Suprapubic skin (tissue), 4 donors: ENCODE data around the gene ZMYND15. TPM values are rescaled to one million over a fixed set of nuclear protein-coding genes. Genes with fewer than 3 reads are reported as not detected.
"Not testable (repeated sequence)": the region's sequence is repeated elsewhere in the genome, so short reads cannot be mapped to it uniquely, and the experiment has no call there.

Experiments used
- DNase-seq, 2 donors: peaks; one replicate each; pipeline ENCODE4 v3.0.0-alpha.2; 2019; ENCODE audit warnings: low spot score in 2 of 2
- H3K27ac ChIP-seq: fragments of 200-600 bp; sonication (generic); one replicate; pipeline ENCODE4 v1.5.1; 2019
- H3K27me3 ChIP-seq: fragments of 200-600 bp; sonication (generic); one replicate; pipeline ENCODE4 v1.5.1; 2019
- H3K36me3 ChIP-seq: fragments of 200-600 bp; sonication (generic); one replicate; pipeline ENCODE4 v1.5.1; 2019
- H3K4me1 ChIP-seq: fragments of 200-600 bp; sonication (generic); one replicate; pipeline ENCODE4 v1.5.1; 2019
- H3K4me3 ChIP-seq: fragments of 200-600 bp; sonication (generic); one replicate; pipeline ENCODE4 v1.5.1; 2019; ENCODE audit warnings: mild to moderate bottlenecking
- H3K9me3 ChIP-seq: fragments of 200-600 bp; sonication (generic); one replicate; pipeline ENCODE4 v1.5.1; 2019
- CTCF ChIP-seq, 2 donors: fragments of 200-600 bp in 1 of 2; fragments of 450-650 bp in 1 of 2; sonication (generic) in 1 of 2; IDR thresholded peaks; one replicate each; pipeline ENCODE4 v1.5.1; 2016 to 2019; ENCODE audit warnings: antibody characterized with exemption in 2 of 2, mild to moderate bottlenecking in 1 of 2, moderate library complexity in 1 of 2
- EP300 ChIP-seq: sonication (generic); formaldehyde crosslinking; IDR thresholded peaks from one replicate; pipeline ENCODE4 v1.6.1; 2017; ENCODE audit warnings: antibody characterized with exemption
- POLR2A ChIP-seq, 2 donors: fragments of 450-650 bp; IDR thresholded peaks; one replicate each; pipeline ENCODE4 v1.6.1; 2017; ENCODE audit warnings: antibody characterized with exemption in 2 of 2, mild to moderate bottlenecking in 2 of 2, moderate library complexity in 2 of 2
- POLR2AphosphoS5 ChIP-seq, 3 donors: sonication (generic); formaldehyde crosslinking; IDR thresholded peaks; one replicate each; pipeline ENCODE4 v1.6.1; 2017; ENCODE audit warnings: antibody characterized with exemption in 3 of 3
- WGBS: methylation state at CpG from one replicate; pipeline ENCODE4 v1.1.5; 2018; 5-methylcytosine and 5-hydroxymethylcytosine counted together
- total RNA-seq, 4 donors: library from RNA; depleted of rRNA; stranded (reverse); fragments of >200 nt; gene quantifications; one replicate each; pipeline ENCODE4 v1.1.0, GENCODE V29; 2016

Gene ZMYND15
- total RNA-seq, 4 donors from 2014 or later, result 0.40 to 2.8 (median 1.3) TPM

DNA sequence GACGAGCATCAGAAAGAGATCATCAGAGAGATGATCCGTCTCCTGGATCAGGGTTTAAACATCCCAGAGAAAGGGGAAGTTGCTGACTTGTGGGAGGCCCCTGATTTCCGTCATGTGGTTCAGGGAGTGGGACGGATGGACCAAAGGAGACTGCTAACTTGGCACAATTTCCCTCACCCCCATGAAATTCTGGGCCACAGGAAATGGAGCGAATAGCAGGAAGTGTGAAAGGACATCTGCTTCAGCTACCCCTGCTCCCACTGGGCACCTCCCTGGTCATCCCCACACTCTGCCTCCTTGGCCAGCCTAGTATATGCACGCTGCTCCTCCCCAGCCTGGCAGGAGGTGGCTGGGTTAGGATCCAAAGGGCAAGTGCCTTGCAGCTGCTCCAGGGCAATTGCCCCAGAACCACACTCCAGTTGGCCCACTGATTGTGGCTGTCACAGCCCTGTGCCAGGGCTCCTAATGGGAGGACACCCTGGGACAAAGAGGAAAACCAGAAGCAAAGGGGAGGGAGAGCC, 27.9 kb upstream of the ZMYND15 start:
- no peaks in the 10 kb centered on the region for H3K9me3 ChIP-seq
- no peaks in the 10 kb centered on the region for H3K27me3 ChIP-seq
- H3K27ac ChIP-seq, result peak overlapping the region; percentile 67
- TF ChIP-seq CTCF (IDR thresholded peaks at IDR 0.05), result no peak
- no peak for TF ChIP-seq POLR2AphosphoS5 (IDR thresholded peaks at IDR 0.05)
- no peak for TF ChIP-seq POLR2A (IDR thresholded peaks at IDR 0.05)
- TF ChIP-seq EP300, result no peak
- peaks cover 3% of the 10 kb centered on the region for H3K36me3 ChIP-seq
- WGBS, result 53% methylated on average over 5 of the region's 6 CpGs
- peaks cover 19% of the 10 kb centered on the region for H3K4me1 ChIP-seq
- peak overlapping the region; percentile 64 for H3K4me3 ChIP-seq
- no peak for DNase-seq

- TF ChIP-seq EP300 (no peak), POLR2AphosphoS5 (IDR thresholded peaks at IDR 0.05) (no peak)
- WGBS, result 69% methylated on average over 3 of the region's 3 CpGs
- DNase-seq, result no peak
- Histone ChIP-seq H3K9me3 (no peaks in the 10 kb centered on the region), H3K36me3 (peaks cover 11% of the 10 kb centered on the region), H3K27ac (no peak overlapping the region), H3K4me3 (no peak overlapping the region), H3K4me1 (peaks cover 19% of the 10 kb centered on the region), H3K27me3 (no peaks in the 10 kb centered on the region)
Measured at GRCh38 chr17:4712526-4712925, 27.1 kb upstream of the ZMYND15 start.

DNA sequence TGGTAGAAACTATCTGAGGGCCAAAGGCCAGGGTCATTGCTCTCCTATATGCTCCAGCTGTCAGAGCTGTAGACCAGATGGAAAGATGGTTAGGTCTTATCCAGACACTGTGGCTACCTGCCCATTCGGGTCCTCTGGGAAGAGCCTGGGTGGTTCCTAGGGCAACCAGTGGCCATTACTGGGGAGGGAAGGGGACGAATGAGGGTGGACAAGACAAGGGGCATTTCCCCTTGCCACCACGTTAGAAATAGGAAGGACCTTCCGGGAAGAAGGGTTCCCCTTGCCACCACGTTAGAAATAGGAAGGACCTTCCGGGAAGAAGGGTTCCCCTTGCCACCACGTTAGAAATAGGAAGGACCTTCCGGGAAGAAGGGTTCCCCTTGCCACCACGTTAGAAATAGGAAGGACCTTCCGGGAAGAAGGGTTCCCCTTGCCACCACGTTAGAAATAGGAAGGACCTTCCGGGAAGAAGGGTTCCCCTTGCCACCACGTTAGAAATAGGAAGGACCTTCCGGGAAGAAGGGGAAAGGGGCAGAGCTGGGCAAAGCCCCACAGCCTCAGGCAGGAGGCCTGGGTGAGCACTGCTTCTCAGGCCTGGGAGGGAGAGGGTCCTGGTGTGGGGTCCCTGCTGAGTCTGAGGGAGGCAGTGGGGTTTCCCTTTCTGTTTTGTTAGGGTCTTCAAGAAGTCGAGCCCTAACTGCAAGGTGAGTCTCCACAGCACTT, 25.1 kb upstream of the ZMYND15 start:
- H3K27me3 ChIP-seq, H3K9me3 ChIP-seq, H3K4me3 ChIP-seq, H3K27ac ChIP-seq, DNase-seq: not testable (repeated sequence)
- Histone ChIP-seq H3K4me1 (peaks cover 15% of the 10 kb centered on the region), H3K36me3 (peaks cover 25% of the 10 kb centered on the region)
- 74% methylated on average over 8 of the region's 15 CpGs for WGBS

GRCh38 chr17:4715063-4715744, 24.4 kb upstream of the ZMYND15 start:
- Histone ChIP-seq H3K27me3 (no peaks in the 10 kb centered on the region), H3K4me1 (peaks cover 9% of the 10 kb centered on the region), H3K36me3 (peaks cover 31% of the 10 kb centered on the region), H3K9me3 (no peaks in the 10 kb centered on the region), H3K4me3 (no peak overlapping the region), H3K27ac (no peak overlapping the region)
- TF ChIP-seq POLR2A (IDR thresholded peaks at IDR 0.05) (no peak), CTCF (IDR thresholded peaks at IDR 0.05) (no peak), POLR2AphosphoS5 (IDR thresholded peaks at IDR 0.05) (no peak), EP300 (no peak)
- no peak for DNase-seq
- WGBS, result 59% methylated on average over 3 of the region's 11 CpGs

DNA sequence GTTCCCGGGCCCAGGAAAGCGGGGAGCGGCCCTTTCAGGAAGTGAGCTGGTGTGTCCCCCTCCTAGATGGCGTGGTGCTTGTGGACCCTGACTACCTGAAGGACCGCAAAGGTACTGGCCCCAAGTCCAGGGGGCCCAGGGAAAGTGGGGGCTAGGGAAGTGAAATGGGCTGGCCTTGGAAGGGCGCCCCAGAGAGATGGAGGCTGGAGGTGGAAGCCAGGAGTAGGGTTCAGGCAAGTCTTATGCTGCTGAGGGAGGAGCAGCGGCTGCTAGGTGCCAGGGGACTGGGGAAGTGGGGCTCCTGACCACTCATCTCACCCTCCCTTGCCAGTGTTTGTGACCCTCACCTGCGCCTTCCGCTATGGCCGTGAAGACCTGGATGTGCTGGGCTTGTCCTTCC, 23.6 kb upstream of the ZMYND15 start:
- peaks cover 5% of the 10 kb centered on the region for H3K4me1 ChIP-seq

More for the DNA sequence above, 23.6 kb upstream of the ZMYND15 start:
- Histone ChIP-seq H3K27ac (no peak overlapping the region), H3K9me3 (no peaks in the 10 kb centered on the region), H3K4me3 (no peak overlapping the region), H3K27me3 (no peaks in the 10 kb centered on the region), H3K36me3 (peaks cover 35% of the 10 kb centered on the region)
- WGBS, result 98% methylated on average over 9 of the region's 10 CpGs
- DNase-seq, result no peak
- TF ChIP-seq POLR2A (IDR thresholded peaks at IDR 0.05) (no peak), POLR2AphosphoS5 (IDR thresholded peaks at IDR 0.05) (no peak), EP300 (no peak), CTCF (IDR thresholded peaks at IDR 0.05) (no peak)
